GM23248 (cell line): ENCODE measurements around the gene ASAP2.

ENCODE experiments used
- EZH2 ChIP-seq: fragments of 200-600 bp; sonication (generic); IDR thresholded peaks from 2 replicates; pipeline ENCODE4 v1.6.1; 2018; ENCODE audit warnings: antibody characterized with exemption, mild to moderate bottlenecking; ENCODE audit not compliant: insufficient read depth, poor library complexity, severe bottlenecking
- EZH2phosphoT487 ChIP-seq: fragments of 200-600 bp; sonication (generic); IDR thresholded peaks from 2 replicates; pipeline ENCODE4 v1.6.1; 2018; ENCODE audit warnings: antibody characterized with exemption, moderate library complexity, mild to moderate bottlenecking, low read depth; ENCODE audit not compliant: insufficient read depth

DNA sequence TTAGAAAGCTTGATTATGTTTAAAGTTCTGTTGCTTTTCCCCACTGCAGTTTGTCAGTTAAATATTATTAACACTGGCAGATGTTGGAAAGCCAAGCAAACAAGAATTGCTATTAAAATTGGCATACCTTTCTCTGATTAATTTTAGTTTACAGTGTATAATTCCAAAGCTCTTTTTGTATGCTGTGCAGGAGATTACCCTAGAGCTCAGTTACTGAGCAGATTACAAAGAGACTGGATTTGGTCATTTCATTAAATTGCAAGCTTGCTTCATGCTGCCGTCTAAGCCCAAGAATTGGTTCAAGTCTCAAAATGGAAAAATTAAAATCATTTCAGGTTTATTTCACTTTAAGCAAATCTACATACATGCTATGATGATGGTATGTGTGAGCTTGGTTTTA lies 2.3 kb downstream of the ASAP2 start:
- TF ChIP-seq EZH2phosphoT487 (no peak), EZH2 (no peak)
